ENCODE results near the gene ACOX3. TPM values are rescaled to one million over a fixed set of nuclear protein-coding genes. Genes with fewer than 3 reads are reported as not detected.

The ACOX3 gene
- total RNA-seq, 1 experiment from 2014 or later, result 12.2 TPM

DNA sequence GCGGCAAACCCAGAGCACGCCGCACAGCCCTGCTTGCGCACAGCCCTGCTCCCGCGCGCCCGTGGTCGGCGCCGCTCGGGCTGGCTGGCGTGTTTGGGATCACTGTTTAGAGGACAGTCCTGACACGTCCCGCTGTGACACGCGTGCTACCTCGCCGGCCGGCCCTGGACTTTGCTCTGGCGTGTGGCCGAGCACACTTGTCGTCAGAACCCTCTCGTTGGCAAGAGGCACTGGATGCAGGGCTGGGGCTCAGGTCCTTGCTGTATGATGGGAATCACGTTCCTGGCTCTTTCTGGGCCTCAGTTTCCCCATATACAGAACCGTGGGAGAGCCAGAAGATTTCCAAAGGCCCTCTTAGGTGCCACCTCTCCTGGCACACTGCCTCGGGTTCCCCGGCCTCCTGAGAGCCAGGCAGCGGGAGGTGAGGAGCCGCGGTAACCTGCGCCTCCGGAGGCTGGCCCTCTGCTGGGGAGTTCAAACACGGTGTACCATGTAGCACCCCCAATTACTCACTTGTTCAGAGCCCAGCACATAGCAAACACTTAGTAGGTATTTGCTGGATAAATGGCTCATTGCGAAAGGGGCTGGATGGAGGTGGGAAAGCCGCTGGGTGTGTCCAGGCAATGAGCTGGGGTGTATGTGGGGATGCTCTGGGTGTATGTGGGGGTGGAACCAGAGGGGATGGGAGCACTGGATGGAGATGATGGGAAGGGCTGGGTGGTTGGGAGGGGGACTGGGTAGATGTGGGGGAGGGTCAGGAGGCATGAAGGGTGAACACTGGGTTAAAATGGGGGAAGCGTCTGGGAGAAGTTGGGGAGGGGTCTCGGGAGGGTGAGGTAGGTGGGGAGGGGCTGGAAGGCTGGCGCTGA is 94.3 kb downstream of the ACOX3 start:
- ChIA-PET POLR2A (ENCODE audit: unreplicated experiment) (no interaction called here), CTCF (no interaction called here)
- no peak overlapping the region for H3K9ac ChIP-seq (ENCODE audit: low read length)
- H3K79me2 ChIP-seq (ENCODE audit: low read length), result no peaks in the 10 kb centered on the region
- H2AFZ ChIP-seq (ENCODE audit: low read length), result no peak overlapping the region
- no peaks in the 10 kb centered on the region for H3K9me2 ChIP-seq (replicated peaks; ENCODE audit: low read length)
- H4K20me1 ChIP-seq (ENCODE audit: low read length), result no peaks in the 10 kb centered on the region
- no peaks in the 10 kb centered on the region for H3K9me3 ChIP-seq (ENCODE audit: low read length)
- no peaks in the 10 kb centered on the region for H3K27me3 ChIP-seq (ENCODE audit: low read length)
- DNase-seq (no peak), ATAC-seq (no peak)
- intact Hi-C loops (cut with micrococcal nuclease), result no loop called here
- TF ChIP-seq EZH2phosphoT487 (IDR thresholded peaks at IDR 0.05; ENCODE audit: borderline replicate concordance, low read length) (no peak), CTCF (conservative IDR thresholded peaks at IDR 0.05; ENCODE audit: low read depth, low read length) (no peak), EZH2 (IDR thresholded peaks at IDR 0.05; ENCODE audit: low read length, unreplicated experiment) (no peak)
- H3F3A ChIP-seq (ENCODE audit: low read length, unreplicated experiment), result no peaks in the 10 kb centered on the region
- no peak overlapping the region for H3K27ac ChIP-seq (ENCODE audit: low read length)
- H3K4me3 ChIP-seq (ENCODE audit: low read length), result no peak overlapping the region
- no peak overlapping the region for H3K4me2 ChIP-seq (ENCODE audit: low read length)
- H3K36me3 ChIP-seq (ENCODE audit: low read depth, low read length), result no peaks in the 10 kb centered on the region
- BruUV-seq (replicated peaks), result no TSS peak
- no peaks in the 10 kb centered on the region for H3K4me1 ChIP-seq (ENCODE audit: insufficient read depth, low read length)

DNA sequence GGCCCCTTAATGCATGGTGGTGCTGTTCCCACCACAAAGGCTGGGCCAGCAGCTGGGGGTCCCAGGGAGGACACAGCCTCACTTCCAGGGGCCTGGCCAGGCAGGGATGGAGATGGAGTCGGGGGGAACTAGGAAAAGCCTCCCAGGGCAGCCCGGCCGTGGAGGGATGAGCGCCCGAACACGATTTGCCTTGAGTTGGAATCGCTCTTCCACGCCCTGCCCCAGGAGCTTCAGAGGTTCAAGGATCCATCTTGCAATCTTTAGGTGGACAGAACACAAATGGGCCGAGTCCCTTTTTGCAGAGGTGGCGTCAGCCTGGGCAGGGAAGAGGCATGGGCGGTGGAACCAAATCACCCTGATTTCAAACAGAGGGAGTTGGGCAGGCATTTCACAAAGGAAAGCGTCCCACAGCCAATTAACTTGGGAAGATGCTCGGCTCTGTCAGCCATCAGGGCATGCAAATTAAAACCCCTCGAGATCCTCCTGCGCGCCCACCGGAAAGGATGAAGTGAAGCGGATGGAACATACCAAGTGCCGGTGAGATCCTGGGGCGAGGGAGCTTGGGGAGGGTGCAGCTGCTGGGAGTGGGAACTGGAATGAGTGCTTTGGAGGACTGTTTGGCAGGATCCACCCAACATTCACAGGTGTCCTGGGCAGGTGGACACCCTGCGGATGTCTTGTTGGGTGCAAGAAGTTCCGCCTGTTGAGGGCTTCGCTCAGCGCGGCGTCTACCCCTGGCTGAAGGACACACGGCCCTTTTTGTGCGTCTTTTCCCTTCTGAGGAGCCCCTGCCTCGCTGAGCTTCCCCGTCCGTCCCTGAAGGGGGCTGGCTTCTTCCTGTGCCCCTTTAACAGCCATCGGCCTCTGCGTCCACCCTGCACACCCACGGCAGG is 95.2 kb downstream of the ACOX3 start:
- POLR2A ChIA-PET (ENCODE audit: unreplicated experiment), result no interaction called here
- Histone ChIP-seq H3K9ac (ENCODE audit: low read length) (no peak overlapping the region), H3K79me2 (ENCODE audit: low read length) (no peaks in the 10 kb centered on the region), H3K4me3 (ENCODE audit: low read length) (no peak overlapping the region), H2AFZ (ENCODE audit: low read length) (no peak overlapping the region), H3K9me2 (replicated peaks; ENCODE audit: low read length) (no peaks in the 10 kb centered on the region), H3K27me3 (ENCODE audit: low read length) (no peaks in the 10 kb centered on the region), H3K4me1 (ENCODE audit: insufficient read depth, low read length) (no peaks in the 10 kb centered on the region), H4K20me1 (ENCODE audit: low read length) (no peaks in the 10 kb centered on the region), H3K36me3 (ENCODE audit: low read depth, low read length) (no peaks in the 10 kb centered on the region), H3F3A (ENCODE audit: low read length, unreplicated experiment) (no peaks in the 10 kb centered on the region), H3K27ac (ENCODE audit: low read length) (no peak overlapping the region), H3K9me3 (ENCODE audit: low read length) (no peaks in the 10 kb centered on the region), H3K4me2 (ENCODE audit: low read length) (no peak overlapping the region)
- ATAC-seq, result no peak
- CTCF ChIA-PET, result no interaction called here
- BruUV-seq (replicated peaks), result no TSS peak
- no peak for DNase-seq
- intact Hi-C loops (cut with micrococcal nuclease), result no loop called here
- TF ChIP-seq EZH2 (IDR thresholded peaks at IDR 0.05; ENCODE audit: low read length, unreplicated experiment), result no peak
- TF ChIP-seq EZH2phosphoT487 (IDR thresholded peaks at IDR 0.05; ENCODE audit: borderline replicate concordance, low read length), result no peak
- no peak for TF ChIP-seq CTCF (conservative IDR thresholded peaks at IDR 0.05; ENCODE audit: low read depth, low read length)
